Measurements from ENCODE around the gene FOXO6.

DNA sequence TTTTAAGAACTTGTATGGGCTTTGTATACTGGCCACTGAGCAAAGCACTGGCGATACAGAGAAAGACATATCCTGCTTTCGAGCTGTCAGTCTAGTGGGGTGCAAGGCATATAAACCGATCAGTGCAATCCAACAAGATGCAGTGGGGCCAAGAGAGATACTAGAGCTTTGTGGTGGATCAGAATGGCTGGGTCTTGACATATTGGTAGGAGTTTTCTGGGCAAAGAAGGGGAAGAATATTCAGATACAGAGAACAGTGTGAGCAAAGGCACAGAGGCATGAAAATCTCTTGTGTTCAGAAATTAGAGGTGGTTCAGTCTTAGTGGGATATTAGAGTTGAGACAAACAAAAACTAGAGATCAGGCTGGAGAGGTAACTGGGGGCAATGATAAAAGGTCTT is 49.2 kb downstream of the FOXO6 start:
- no peak for TF ChIP-seq ESRRG (CRISPR knock-in tag; IDR thresholded peaks at IDR 0.05)
- TF ChIP-seq ZFP30 (CRISPR knock-in tag; IDR thresholded peaks at IDR 0.05) = no peak
- no peak for TF ChIP-seq ZNF70 (CRISPR knock-in tag; IDR thresholded peaks at IDR 0.05)
